Nucleus accumbens (tissue), 56 donors: ENCODE measurements around the gene DOCK8.
"Not testable (repeated sequence)": the region's sequence is repeated elsewhere in the genome, so short reads cannot be mapped to it uniquely, and the experiment has no call there.

Experiments
- DNase-seq, 56 donors: peaks; one replicate each; lab custom pipeline; 2025; lab: John Stamatoyannopoulos, UW

Gene DOCK8

GRCh38 chr9:224582-225520 lies 10.2 kb downstream of the DOCK8 start:
- DNase-seq = no peak

GRCh38 chr9:227860-228259 lies 13.2 kb downstream of the DOCK8 start:
- no peak for DNase-seq

GRCh38 chr9:228929-229695 lies 14.4 kb downstream of the DOCK8 start:
- no peak for DNase-seq

- DNase-seq = not testable (repeated sequence)
Observed at GRCh38 chr9:231625-232024, 17.0 kb downstream of the DOCK8 start.

- DNase-seq = not testable (repeated sequence)
Observed at GRCh38 chr9:233708-234107, 19.0 kb downstream of the DOCK8 start.

DNA sequence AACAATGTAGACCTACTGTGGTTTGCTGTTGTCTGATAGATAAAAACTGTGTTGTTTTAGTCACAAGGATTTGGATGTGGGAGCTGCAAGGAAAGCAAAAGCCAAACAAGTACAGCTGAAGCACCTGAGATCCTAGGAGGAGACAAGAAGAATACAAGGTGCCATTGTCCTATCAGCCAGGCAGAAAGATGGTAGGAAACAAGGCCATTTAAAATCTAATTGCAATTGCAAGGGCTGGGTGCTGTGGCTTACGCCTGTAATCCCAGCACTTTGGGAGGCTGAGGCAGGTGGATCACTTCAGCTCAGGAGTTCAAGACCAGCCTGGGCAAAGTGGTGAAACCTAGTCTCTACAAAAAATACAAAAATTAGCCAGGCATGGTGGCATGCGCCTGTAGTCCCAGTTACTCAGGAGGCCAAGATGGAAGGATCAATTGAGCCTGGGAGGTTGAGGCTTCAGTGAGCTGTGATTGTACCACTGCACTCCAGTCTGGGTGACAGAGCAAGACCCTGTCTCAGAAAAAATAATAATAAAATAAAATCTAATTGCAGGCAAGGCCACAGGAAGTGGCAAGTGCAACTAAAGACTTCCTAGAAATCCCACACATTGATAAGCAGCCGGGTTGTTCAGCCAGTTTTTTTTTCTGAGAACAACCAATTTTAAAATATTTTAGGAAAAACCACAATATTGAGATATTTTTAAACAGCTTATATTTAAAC lies 22.6 kb downstream of the DOCK8 start:
- DNase-seq = no peak

- DNase-seq = no peak
Observed at GRCh38 chr9:237858-238345, 23.2 kb downstream of the DOCK8 start.

GRCh38 chr9:242461-243080 lies 27.9 kb downstream of the DOCK8 start:
- DNase-seq = no peak

DNA sequence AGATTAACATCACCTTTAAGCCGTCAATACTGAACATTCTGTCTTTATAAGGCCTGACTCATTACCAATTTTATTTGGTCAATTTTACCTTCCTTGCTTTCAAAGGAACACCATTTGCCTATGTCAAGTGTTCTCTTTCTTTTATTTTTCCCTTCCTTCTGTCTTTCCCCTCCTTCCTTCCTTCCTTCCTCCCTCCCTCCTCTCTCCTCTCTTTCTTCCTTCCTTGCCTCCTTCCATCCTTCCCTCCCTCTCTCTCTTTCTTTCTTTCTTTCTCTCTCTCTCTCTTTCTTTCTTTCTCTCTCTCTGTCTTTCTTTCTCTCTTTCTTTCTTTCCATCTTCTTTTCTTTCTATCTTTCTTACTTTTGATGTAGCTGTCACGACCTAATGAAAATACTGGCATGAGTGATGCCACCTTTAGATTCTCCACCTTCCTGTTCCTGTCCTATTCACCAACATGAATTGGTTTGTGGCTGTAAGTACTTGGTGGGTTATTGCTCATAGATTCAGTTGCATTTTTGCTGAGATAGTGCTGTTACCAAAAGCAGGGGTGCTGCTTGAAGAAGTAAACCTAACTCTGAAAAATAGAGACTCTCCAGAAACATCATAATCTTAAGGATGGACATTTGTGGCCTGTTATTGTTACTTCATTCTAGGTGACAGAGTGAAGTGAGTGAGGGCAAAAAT lies 33.8 kb downstream of the DOCK8 start:
- DNase-seq = no peak

DNA sequence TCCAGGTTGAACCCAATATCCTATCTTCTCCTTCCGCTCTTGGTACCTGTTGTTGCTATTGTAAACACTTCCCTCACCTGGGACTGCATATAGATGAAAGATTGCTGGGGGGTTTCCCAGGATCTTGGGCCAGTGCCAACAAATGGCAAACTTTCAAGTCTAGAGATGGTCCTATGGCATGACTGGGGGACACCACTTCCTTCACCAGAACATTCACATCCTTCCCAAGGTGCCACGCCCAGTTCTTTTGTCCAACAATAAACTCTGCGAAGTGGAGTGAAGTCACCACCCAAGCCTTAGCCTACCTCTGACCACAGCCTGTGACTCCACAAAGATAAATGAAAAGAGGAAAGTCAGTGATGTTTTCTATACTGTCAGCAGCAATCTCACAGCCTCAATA lies 34.4 kb downstream of the DOCK8 start:
- DNase-seq = no peak

DNA sequence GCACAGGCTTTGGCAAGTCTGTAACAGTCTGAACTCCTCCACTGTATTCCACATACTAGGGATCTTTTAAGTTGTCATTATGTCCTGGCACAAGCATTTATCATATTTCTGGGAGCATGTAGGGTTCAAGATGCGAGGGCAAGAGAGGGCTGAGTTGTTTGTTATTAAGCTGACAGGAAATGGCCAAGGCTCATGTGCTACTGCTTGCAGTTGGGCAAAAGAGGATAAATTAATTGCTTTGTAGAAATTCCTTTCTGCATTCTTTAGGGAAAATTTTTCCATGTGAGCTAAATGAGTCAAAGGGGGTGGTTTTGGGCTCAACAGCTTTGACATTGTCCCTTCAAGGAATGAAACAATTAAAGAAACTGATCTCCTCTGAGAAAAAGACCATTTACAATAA lies 35.4 kb downstream of the DOCK8 start:
- DNase-seq = no peak

GRCh38 chr9:250625-251024 lies 36.0 kb downstream of the DOCK8 start:
- no peak for DNase-seq

GRCh38 chr9:251398-251797 lies 36.7 kb downstream of the DOCK8 start:
- DNase-seq = no peak

- DNase-seq = no peak
Observed at GRCh38 chr9:253539-253938, 38.9 kb downstream of the DOCK8 start.

- DNase-seq = no peak
Observed at GRCh38 chr9:254516-254915, 39.9 kb downstream of the DOCK8 start.

- no peak for DNase-seq
Observed at GRCh38 chr9:257957-258356, 43.3 kb downstream of the DOCK8 start.

DNA sequence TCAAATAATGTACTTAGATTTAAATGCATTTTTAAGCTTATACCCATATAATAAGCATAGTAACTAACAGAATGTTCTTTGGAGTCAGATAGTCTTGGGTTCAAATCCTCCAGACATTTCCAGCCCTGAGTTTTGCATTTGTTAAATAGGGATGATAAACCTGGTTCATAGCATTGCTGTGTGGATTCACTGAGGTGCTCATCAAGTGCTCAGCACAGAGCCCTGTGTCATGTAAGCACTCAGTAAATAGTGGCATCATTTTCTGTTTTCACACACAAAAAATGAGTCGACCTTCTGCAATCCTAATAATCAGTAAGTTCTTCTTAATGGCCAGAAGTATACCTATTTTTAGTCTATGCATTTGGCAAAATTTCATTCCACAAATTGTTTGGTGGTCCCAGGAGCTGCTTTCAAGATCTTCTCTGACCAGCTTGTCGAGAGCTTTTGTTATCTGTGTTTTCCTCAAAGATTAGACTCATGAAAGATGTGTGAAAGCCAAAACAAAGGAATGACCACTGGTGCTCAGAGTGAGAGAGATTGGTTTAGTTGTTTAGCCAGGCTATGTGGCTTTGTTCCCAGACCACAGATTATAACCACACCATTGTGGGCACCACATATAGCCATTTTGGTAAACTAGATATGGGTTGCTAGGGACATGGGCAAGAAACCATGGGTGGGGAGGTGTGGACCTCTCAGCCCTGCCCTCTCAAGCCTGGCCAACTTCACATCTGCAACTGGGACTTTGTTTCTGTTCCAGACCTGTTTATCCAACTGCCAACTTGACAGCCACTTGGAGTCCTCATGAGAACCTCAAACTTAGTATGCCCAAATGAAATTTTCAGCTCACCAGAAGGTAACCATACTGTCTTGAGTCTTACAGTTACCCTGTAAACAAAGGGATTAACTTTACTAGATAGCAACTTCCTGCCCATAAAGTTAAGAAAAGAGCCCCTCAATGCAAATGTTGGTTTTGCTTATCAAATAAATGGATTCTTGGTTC lies 45.0 kb downstream of the DOCK8 start:
- DNase-seq = no peak

DNA sequence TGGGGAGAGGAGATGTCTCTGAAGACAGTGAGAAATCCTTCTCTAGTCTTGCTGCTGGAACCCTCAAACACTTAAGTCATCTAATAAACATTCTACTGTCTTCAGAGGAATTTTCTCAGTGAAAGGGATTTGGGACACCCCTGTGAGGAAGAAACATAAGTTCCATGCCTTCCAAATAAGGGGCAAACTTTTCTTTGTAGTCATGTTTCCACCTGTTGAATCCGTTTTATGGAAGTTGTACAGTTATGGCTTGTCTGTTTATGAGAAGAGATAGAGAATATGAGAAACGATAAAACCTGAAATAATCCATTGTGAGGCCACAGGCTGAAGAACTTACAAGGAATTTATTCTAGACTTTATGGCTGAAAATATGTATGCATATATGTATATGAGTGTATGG lies 49.6 kb downstream of the DOCK8 start:
- DNase-seq = no peak
